Mesodermal cell (in vitro differentiated cells): Measurements from ENCODE around the gene NDFIP2.

Source experiments
- H3K27ac ChIP-seq: 2 replicates; pipeline ENCODE4 v1.7.0; 2013; ENCODE audit warnings: mild to moderate bottlenecking, low read depth, low read length, moderate library complexity; ENCODE audit not compliant: severe bottlenecking
- H3K36me3 ChIP-seq: 2 replicates; pipeline ENCODE4 v1.7.1; 2013; ENCODE audit warnings: mild to moderate bottlenecking, low read length, moderate library complexity; ENCODE audit not compliant: control insufficient read depth, insufficient read depth
- H3K4me1 ChIP-seq: one replicate; pipeline ENCODE4 v1.7.1; 2013; ENCODE audit warnings: mild to moderate bottlenecking, low read length; ENCODE audit not compliant: insufficient read depth, control insufficient read depth, poor library complexity, severe bottlenecking
- H3K4me3 ChIP-seq: 2 replicates; pipeline ENCODE4 v1.7.0; 2013; ENCODE audit warnings: low read length, control low read depth, mild to moderate bottlenecking; ENCODE audit not compliant: insufficient read depth, poor library complexity, severe bottlenecking; ENCODE audit errors: extremely low read depth
- H3K9me3 ChIP-seq: 2 replicates; pipeline ENCODE4 v1.7.1; 2013; ENCODE audit warnings: mild to moderate bottlenecking, low read length, moderate library complexity; ENCODE audit not compliant: control insufficient read depth
- WGBS, 2 experiments: methylation state at CpG; one replicate each; pipeline ENCODE4 v1.1.5; 2013; ENCODE audit warnings: missing lambda C conversion rate in 2 of 2; ENCODE audit not compliant: insufficient coverage in 2 of 2; 5-methylcytosine and 5-hydroxymethylcytosine counted together

NDFIP2 gene

DNA sequence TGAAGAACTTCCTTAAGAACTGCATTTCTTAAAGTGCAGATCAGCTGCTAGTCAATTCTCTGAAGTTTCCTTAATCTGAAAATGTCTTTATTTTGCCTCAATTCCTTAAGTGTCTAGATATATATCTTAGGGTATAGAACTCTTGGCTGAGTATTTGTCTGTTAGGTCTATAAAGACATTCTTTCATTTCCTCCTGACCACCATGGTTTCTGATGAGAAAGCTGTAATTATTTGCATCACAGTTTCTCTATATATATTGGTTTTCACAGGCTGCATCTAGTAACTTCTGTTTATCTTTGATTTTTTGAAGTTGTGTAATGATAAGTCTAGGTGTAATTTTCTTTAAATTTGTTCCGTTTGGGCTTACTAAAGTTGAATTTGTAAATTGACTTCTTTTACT is 15.2 kb downstream of the NDFIP2 start:
- no peak overlapping the region for H3K4me3 ChIP-seq
- peaks cover 19% of the 10 kb centered on the region for H3K4me1 ChIP-seq
- 71% methylated on average over 1 of the region's 1 CpG; no CpG with 5 or more reads in 1 of the 2 experiments for WGBS, 2 experiments
- H3K27ac ChIP-seq, result no peak overlapping the region
- peaks cover 6% of the 10 kb centered on the region for H3K9me3 ChIP-seq
- no peaks in the 10 kb centered on the region for H3K36me3 ChIP-seq

DNA sequence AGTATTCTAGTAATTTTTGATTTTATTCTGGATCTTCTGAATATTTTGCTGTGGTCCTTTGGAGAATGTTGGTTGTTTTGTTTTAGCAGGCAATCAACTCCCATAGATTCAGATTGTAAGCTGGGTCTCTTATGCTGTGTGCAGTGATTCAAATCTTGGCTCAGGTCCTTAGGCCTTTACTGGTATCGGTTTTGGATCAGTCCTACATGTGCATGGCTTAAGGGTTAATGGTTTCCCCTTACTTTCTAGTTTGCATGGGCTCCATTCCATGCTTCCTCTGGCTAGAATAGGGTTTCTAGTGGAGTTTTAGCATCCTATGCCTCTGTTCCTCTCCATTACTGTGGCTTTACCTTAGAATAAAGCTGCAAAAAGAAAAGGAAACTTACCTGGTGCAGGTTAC is 16.1 kb downstream of the NDFIP2 start:
- Histone ChIP-seq H3K4me1 (peaks cover 10% of the 10 kb centered on the region), H3K27ac (no peak overlapping the region), H3K4me3 (no peak overlapping the region), H3K9me3 (peaks cover 6% of the 10 kb centered on the region), H3K36me3 (no peaks in the 10 kb centered on the region)
- WGBS, 2 experiments, result 100% methylated on average over 1 of the region's 1 CpG

DNA sequence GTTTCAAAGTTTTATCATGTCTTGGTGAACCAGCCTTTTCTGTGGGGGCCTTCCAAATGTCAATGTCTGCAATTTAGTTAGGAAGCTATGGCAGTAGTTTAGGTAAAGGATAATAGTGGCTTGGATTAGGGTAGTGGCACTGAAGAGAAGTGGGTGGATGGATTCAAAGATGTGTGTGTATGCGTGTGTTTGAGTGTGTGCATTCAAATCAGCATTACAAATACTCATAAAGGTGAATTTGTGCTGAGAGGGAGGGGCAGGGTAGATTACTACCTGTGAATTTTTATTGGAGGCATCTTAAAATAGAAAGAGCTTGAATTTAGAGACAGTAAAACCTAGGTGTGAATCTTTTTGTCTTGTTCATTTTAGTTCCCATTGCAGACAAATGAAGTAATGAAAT is 16.9 kb downstream of the NDFIP2 start:
- no peak overlapping the region for H3K4me3 ChIP-seq
- H3K4me1 ChIP-seq, result peaks cover 6% of the 10 kb centered on the region
- no peaks in the 10 kb centered on the region for H3K36me3 ChIP-seq
- peaks cover 6% of the 10 kb centered on the region for H3K9me3 ChIP-seq
- no CpG with 5 or more reads among the region's 1 CpG for WGBS, 2 experiments
- H3K27ac ChIP-seq, result no peak overlapping the region

DNA sequence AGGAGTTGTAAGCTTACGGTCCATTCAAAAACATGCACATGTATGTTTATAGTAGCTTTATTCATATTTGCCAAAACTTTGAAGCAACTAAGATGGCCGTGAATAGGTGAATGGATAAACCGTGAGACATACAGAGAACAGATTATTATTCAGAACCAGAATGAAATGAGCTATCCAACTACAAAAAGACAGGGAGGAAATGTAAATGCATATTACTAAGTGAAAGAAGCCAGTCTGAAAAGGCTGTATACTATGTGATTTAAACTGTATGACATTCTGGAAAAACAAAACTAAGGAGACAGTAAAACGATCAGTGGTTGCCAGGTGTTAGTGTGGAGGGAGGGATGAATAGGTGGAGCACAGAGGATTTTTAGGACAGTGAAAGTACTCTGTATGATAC is 19.9 kb downstream of the NDFIP2 start:
- H3K4me3 ChIP-seq, result no peak overlapping the region
- H3K9me3 ChIP-seq, result peaks cover 6% of the 10 kb centered on the region
- WGBS, 2 experiments, result 92 to 100% methylated on average over 1 of the region's 4 CpGs
- H3K36me3 ChIP-seq, result no peaks in the 10 kb centered on the region
- no peak overlapping the region for H3K27ac ChIP-seq
- no peaks in the 10 kb centered on the region for H3K4me1 ChIP-seq

DNA sequence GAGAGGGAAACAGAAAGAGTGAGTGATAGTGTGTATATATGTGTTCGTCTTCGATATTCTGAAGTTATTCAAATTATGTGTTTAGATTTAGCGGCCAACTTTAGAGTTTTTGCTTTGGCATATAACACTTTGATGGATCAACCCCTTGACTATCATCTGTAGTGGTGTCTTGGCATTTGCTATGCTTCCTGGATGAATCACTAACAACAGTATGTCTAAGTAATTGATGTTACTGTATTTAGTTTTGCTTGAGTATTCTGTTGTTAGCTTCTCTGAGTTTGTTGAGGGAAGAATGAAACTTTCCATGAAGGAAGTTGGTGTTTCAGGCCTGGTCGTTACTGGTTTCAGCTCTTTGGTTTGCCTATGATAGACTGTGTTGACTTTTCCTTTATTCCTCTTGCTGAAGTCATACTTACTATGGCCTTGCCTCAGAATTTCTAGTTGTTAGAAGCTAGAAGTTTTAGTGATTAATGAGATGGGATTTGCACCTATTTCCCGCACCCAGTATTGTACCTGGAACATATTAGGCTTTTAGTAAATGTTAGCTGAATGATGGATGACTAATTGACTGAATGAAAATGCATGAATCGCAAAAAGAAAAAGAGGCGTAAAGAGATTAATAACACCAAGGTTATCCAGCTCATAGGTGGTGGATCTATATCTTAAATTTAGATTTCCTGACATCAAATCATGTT is 20.7 kb downstream of the NDFIP2 start:
- 95 to 100% methylated on average over 4 of the region's 7 CpGs for WGBS, 2 experiments
- peak overlapping the region; percentile 61 for H3K27ac ChIP-seq
- no peaks in the 10 kb centered on the region for H3K36me3 ChIP-seq

DNA sequence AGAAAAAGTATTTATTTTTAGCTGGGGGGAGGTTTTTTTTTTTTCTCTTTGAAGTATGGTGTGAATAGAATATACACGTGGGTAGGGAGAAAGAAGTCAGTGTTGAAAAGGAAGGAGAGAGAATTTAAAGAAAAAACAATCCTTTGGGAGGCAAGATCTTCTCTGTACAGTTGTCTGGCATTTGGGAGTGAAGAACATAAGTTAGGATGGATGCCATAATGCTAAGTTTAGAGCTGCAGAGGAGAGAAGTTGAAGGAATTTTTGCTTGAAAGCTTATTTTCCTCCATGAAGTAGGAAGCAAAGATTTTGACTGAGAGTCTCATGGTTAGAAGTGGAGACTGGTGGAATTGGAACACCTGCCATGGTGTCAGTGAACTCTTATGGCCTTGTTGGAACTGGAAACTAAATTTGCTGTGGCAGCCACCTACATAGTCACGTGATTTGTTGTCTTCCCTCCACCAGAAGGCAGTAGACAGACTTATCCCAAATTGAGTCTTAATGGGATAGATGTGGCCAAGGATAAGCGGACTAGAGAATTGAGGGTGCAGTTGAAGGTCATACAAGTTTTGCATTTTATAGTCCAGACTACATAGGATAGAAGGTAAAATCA is 22.0 kb downstream of the NDFIP2 start:
- Histone ChIP-seq H3K4me1 (no peaks in the 10 kb centered on the region), H3K9me3 (peaks cover 6% of the 10 kb centered on the region), H3K36me3 (no peaks in the 10 kb centered on the region), H3K4me3 (no peak overlapping the region), H3K27ac (no peak overlapping the region)
- WGBS, 2 experiments, result 96 to 100% methylated on average over 1 to 3 of the region's 3 CpGs

More for the DNA sequence above, 20.7 kb downstream of the NDFIP2 start:
- Histone ChIP-seq H3K9me3 (peaks cover 6% of the 10 kb centered on the region), H3K4me3 (no peak overlapping the region), H3K4me1 (no peaks in the 10 kb centered on the region)

DNA sequence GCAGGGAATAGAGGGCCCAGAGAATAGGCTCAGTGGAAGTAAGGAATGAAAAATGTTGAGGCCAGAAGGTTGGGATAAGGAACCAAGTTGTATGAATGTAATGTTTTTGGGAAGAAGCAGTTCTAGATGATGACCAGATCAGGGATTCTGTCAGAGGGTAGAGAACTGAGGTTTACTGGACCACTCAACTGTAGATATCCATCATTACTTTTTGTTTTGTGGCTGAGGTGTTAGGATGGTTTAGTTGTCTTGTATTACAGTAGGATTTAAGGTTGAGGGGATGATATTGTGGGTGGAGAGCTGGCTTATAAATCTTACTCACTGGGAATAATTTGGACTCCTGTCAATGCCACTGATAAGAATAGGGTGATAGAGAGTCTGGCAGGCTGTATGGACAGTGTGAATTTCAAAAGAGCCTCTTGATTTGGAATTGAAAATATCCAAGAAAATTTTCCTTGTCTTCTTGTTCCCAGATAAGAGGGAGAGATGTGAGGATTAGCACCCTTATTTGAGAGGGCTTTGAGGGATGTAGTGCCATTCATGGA is 22.6 kb downstream of the NDFIP2 start:
- Histone ChIP-seq H3K4me3 (no peak overlapping the region), H3K4me1 (no peaks in the 10 kb centered on the region), H3K27ac (no peak overlapping the region), H3K36me3 (no peaks in the 10 kb centered on the region), H3K9me3 (peaks cover 6% of the 10 kb centered on the region)

DNA sequence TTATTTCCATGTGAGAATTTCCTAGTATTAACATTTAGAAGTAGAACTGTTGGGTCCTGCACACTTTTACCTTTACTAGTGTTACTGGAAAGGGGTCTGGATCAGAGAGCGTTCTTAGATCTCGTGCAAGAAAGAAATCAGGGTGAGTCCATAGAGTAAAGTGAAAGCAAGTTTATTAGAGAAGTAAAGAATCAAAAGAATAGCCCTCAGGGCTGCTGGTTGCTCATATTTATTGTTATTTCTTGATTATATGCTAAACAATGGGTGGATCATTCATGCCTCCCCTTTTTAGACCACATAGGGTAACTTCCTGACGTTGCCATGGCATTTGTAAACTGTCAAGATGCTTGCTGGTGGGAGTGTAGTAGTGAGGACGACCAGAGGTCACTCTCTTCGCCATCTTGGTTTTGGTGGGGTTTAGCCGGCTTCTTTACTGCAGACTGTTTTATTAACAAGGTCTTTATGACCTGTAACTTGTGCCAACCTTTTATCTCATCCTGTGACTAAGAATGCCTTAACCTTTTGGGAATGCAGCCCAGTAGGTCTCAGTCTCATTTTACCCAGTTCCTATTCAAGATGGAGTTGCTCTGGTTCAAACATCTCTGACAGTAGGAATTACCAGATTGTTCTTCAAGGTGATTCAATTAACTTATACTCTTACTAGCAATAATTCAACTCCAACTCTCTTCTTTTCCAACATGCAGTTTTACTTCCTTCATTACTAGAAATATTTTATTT is 27.4 kb downstream of the NDFIP2 start:
- H3K9me3 ChIP-seq, result no peaks in the 10 kb centered on the region
- no peaks in the 10 kb centered on the region for H3K4me1 ChIP-seq
- no peak overlapping the region for H3K27ac ChIP-seq
- H3K36me3 ChIP-seq, result no peaks in the 10 kb centered on the region
- no peak overlapping the region for H3K4me3 ChIP-seq
- WGBS, 2 experiments, result 96 to 100% methylated on average over 5 of the region's 6 CpGs

DNA sequence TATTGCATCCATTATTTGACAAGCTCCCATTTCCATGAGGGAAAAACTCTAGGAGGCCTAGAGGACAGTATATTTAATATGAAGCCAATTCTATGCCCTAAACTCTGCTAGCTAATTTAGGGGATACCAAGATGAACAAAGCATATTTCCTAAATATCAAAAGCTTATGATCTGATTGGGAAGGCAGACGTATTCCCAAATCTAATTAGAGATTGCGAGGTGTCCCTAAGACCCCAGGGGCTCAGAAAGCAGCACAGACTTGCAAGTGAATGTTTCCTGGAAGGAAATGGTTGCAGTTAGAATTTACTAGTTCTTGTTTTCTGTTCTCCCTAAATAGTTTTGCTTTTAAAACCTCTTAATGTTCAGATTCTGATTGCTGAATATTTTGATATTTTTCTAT is 30.7 kb downstream of the NDFIP2 start:
- Histone ChIP-seq H3K36me3 (no peaks in the 10 kb centered on the region), H3K9me3 (no peaks in the 10 kb centered on the region), H3K27ac (no peak overlapping the region), H3K4me1 (no peaks in the 10 kb centered on the region), H3K4me3 (no peak overlapping the region)
- WGBS, 2 experiments, result 94 to 100% methylated on average over 2 of the region's 2 CpGs

DNA sequence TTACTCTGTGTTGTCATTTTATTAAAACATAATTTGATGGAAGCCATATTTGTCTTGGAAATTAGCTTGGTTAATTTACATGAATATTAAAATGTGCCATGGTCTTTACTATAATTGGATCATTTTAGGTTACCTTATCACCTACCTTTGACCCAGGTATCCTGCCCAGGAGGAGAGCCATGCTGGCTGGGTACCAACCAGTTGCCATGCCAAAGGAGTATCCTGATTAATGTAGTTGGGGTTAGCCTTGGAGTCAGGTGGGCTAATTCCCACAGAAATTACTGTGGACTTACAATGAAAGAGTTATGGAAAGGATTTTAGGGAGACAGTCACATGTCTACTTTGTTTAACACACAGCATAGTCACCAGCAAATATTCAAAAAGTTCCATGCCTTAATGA is 32.0 kb downstream of the NDFIP2 start:
- Histone ChIP-seq H3K4me3 (no peak overlapping the region), H3K4me1 (no peaks in the 10 kb centered on the region), H3K27ac (no peak overlapping the region), H3K36me3 (no peaks in the 10 kb centered on the region), H3K9me3 (no peaks in the 10 kb centered on the region)

DNA sequence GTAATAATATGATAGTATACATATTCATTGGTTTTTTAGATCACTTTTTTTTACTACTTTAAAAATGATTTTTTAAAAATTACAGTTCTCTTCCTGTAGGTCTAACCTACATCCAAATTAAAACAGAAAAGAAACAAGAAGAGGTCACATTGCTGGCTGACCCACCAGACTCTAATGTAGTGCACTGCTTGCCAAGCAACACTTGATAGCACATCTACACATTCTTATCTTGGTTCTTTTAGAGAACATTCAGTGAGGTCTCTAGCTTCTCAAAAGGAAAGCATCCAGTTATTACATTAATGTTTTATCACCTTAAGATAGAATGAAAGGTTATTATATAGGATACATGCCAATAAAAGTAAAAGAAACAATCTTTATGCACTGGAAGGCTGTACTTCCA is 35.6 kb downstream of the NDFIP2 start:
- H3K36me3 ChIP-seq, result peaks cover 3% of the 10 kb centered on the region
- no peaks in the 10 kb centered on the region for H3K9me3 ChIP-seq
- H3K4me3 ChIP-seq, result no peak overlapping the region
- no peak overlapping the region for H3K27ac ChIP-seq
- no peaks in the 10 kb centered on the region for H3K4me1 ChIP-seq
